Activated T-cell treated with anti-CD3 and anti-CD28 coated beads, Interleukin-2, amount 50 U/mL, for 24 hours (primary cell): ENCODE measurements around the gene NELFB.
"Not testable (repeated sequence)": the region's sequence is repeated elsewhere in the genome, so short reads cannot be mapped to it uniquely, and the experiment has no call there.

ENCODE experiments used
- DNase-seq: peaks from one replicate; pipeline ENCODE4 v3.0.0-alpha.2; 2020
- H3K27ac Mint-ChIP-seq: 2 replicates; pipeline ENCODE4 v1.8.0; 2020; ENCODE audit warnings: mild to moderate bottlenecking, mixed read lengths
- H3K27me3 Mint-ChIP-seq: 2 replicates; pipeline ENCODE4 v1.8.0; 2020; ENCODE audit warnings: mixed read lengths
- H3K36me3 Mint-ChIP-seq: 2 replicates; pipeline ENCODE4 v1.8.0; 2020; ENCODE audit warnings: low read depth, mixed read lengths
- H3K4me1 Mint-ChIP-seq: 2 replicates; pipeline ENCODE4 v1.8.0; 2020; ENCODE audit warnings: low read depth, mixed read lengths
- H3K4me3 Mint-ChIP-seq: 2 replicates; pipeline ENCODE4 v1.8.0; 2020; ENCODE audit warnings: mild to moderate bottlenecking, moderate library complexity, mixed read lengths
- H3K9me3 Mint-ChIP-seq: 2 replicates; pipeline ENCODE4 v1.8.0; 2020; ENCODE audit warnings: mixed read lengths

Gene NELFB

GRCh38 chr9:137236936-137237421 lies 18.1 kb upstream of the NELFB start:
- H3K36me3 Mint-ChIP-seq = peaks cover 12% of the 10 kb centered on the region
- no peaks in the 10 kb centered on the region for H3K9me3 Mint-ChIP-seq
- H3K27ac Mint-ChIP-seq = peak overlapping the region; percentile 11
- no peak for DNase-seq
- peaks cover 23% of the 10 kb centered on the region for H3K4me1 Mint-ChIP-seq
- H3K4me3 Mint-ChIP-seq = no peak overlapping the region
- peaks cover 9% of the 10 kb centered on the region for H3K27me3 Mint-ChIP-seq

- DNase-seq = no peak
- H3K4me1 Mint-ChIP-seq = peaks cover 34% of the 10 kb centered on the region
- H3K36me3 Mint-ChIP-seq = peaks cover 23% of the 10 kb centered on the region
- no peak overlapping the region for H3K27ac Mint-ChIP-seq
- peak overlapping the region; percentile 86 for H3K4me3 Mint-ChIP-seq
- H3K27me3 Mint-ChIP-seq = peaks cover 9% of the 10 kb centered on the region
- H3K9me3 Mint-ChIP-seq = no peaks in the 10 kb centered on the region
Observed at GRCh38 chr9:137237759-137238726, 17.1 kb upstream of the NELFB start.

- not testable (repeated sequence) for H3K9me3 Mint-ChIP-seq, H3K27me3 Mint-ChIP-seq, DNase-seq
- peak overlapping the region; percentile 77 for H3K27ac Mint-ChIP-seq
- H3K4me1 Mint-ChIP-seq = peaks cover 41% of the 10 kb centered on the region
- H3K4me3 Mint-ChIP-seq = peak overlapping the region; percentile 86
- peaks cover 36% of the 10 kb centered on the region for H3K36me3 Mint-ChIP-seq
Observed at GRCh38 chr9:137239541-137240200, 15.5 kb upstream of the NELFB start.

GRCh38 chr9:137240318-137240840 lies 14.7 kb upstream of the NELFB start:
- Mint-ChIP-seq H3K4me1 (peaks cover 41% of the 10 kb centered on the region), H3K27ac (peak overlapping the region; percentile 77), H3K4me3 (peak overlapping the region; percentile 86), H3K9me3 (no peaks in the 10 kb centered on the region), H3K36me3 (peaks cover 36% of the 10 kb centered on the region), H3K27me3 (peaks cover 2% of the 10 kb centered on the region)
- no peak for DNase-seq

- H3K9me3 Mint-ChIP-seq = no peaks in the 10 kb centered on the region
- H3K27ac Mint-ChIP-seq = peak within 1 kb of the TSS; percentile 98
- H3K4me1 Mint-ChIP-seq = peaks cover 41% of the 10 kb centered on the region
- peaks cover 2% of the 10 kb centered on the region for H3K27me3 Mint-ChIP-seq
- peaks cover 36% of the 10 kb centered on the region for H3K36me3 Mint-ChIP-seq
- peak within 1 kb of the TSS; percentile 86 for H3K4me3 Mint-ChIP-seq
- peak; percentile 95 for DNase-seq
Observed at GRCh38 chr9:137240841-137241489, 14.2 kb upstream of the NELFB start, which contains the start of gene TUBB4B. Gene TUBB4B, plus strand, starts transcription at chr9:137241287. Its CDS starts 74 bp downstream, at chr9:137241361.

GRCh38 chr9:137241490-137242268 lies 13.4 kb upstream of the NELFB start:
- Mint-ChIP-seq H3K4me1 (peaks cover 39% of the 10 kb centered on the region), H3K27me3 (peaks cover 2% of the 10 kb centered on the region), H3K36me3 (peaks cover 36% of the 10 kb centered on the region), H3K9me3 (no peaks in the 10 kb centered on the region), H3K27ac (peak overlapping the region; percentile 98), H3K4me3 (peak overlapping the region; percentile 86)
- peak; percentile 79 for DNase-seq

- H3K36me3 Mint-ChIP-seq = peaks cover 36% of the 10 kb centered on the region
- peak overlapping the region; percentile 85 for H3K4me3 Mint-ChIP-seq
- peak overlapping the region; percentile 96 for H3K27ac Mint-ChIP-seq
- peaks cover 2% of the 10 kb centered on the region for H3K27me3 Mint-ChIP-seq
- no peak for DNase-seq
- H3K9me3 Mint-ChIP-seq = no peaks in the 10 kb centered on the region
- H3K4me1 Mint-ChIP-seq = peaks cover 33% of the 10 kb centered on the region
Observed at GRCh38 chr9:137242269-137243203, 12.6 kb upstream of the NELFB start.

- peak overlapping the region; percentile 96 for H3K27ac Mint-ChIP-seq
- H3K9me3 Mint-ChIP-seq, H3K27me3 Mint-ChIP-seq, DNase-seq: not testable (repeated sequence)
- peak overlapping the region; percentile 85 for H3K4me3 Mint-ChIP-seq
- peaks cover 36% of the 10 kb centered on the region for H3K36me3 Mint-ChIP-seq
- H3K4me1 Mint-ChIP-seq = peaks cover 32% of the 10 kb centered on the region
Observed at GRCh38 chr9:137243266-137243625, 11.9 kb upstream of the NELFB start.

GRCh38 chr9:137243626-137244485 lies 11.3 kb upstream of the NELFB start:
- Mint-ChIP-seq H3K36me3 (peaks cover 34% of the 10 kb centered on the region), H3K4me3 (peak overlapping the region; percentile 85), H3K4me1 (peaks cover 29% of the 10 kb centered on the region), H3K9me3 (no peaks in the 10 kb centered on the region), H3K27me3 (peaks cover 2% of the 10 kb centered on the region), H3K27ac (peak overlapping the region; percentile 96)
- no peak for DNase-seq

- Mint-ChIP-seq H3K4me3 (peak overlapping the region; percentile 85), H3K9me3 (no peaks in the 10 kb centered on the region), H3K27me3 (peaks cover 2% of the 10 kb centered on the region), H3K27ac (peak overlapping the region; percentile 73), H3K36me3 (peaks cover 30% of the 10 kb centered on the region), H3K4me1 (peaks cover 23% of the 10 kb centered on the region)
- DNase-seq = no peak
Observed at GRCh38 chr9:137244486-137245449, 10.4 kb upstream of the NELFB start.
